SK-N-DZ (cell line): ENCODE measurements around the gene TK2.
"Not testable (repeated sequence)": the region's sequence is repeated elsewhere in the genome, so short reads cannot be mapped to it uniquely, and the experiment has no call there.

Experiments used
- DNase-seq: peaks from one replicate; pipeline ENCODE4 v3.0.0-alpha.2; 2015; ENCODE audit warnings: low spot score

Gene TK2

GRCh38 chr16:66508248-66508913 lies 41.5 kb downstream of the TK2 start:
- DNase-seq = no peak

- DNase-seq = no peak
Measured at GRCh38 chr16:66507731-66508239, 42.1 kb downstream of the TK2 start.

GRCh38 chr16:66503612-66504011 lies 46.3 kb downstream of the TK2 start:
- no peak for DNase-seq

GRCh38 chr16:66503030-66503429 lies 46.9 kb downstream of the TK2 start:
- no peak for DNase-seq

DNA sequence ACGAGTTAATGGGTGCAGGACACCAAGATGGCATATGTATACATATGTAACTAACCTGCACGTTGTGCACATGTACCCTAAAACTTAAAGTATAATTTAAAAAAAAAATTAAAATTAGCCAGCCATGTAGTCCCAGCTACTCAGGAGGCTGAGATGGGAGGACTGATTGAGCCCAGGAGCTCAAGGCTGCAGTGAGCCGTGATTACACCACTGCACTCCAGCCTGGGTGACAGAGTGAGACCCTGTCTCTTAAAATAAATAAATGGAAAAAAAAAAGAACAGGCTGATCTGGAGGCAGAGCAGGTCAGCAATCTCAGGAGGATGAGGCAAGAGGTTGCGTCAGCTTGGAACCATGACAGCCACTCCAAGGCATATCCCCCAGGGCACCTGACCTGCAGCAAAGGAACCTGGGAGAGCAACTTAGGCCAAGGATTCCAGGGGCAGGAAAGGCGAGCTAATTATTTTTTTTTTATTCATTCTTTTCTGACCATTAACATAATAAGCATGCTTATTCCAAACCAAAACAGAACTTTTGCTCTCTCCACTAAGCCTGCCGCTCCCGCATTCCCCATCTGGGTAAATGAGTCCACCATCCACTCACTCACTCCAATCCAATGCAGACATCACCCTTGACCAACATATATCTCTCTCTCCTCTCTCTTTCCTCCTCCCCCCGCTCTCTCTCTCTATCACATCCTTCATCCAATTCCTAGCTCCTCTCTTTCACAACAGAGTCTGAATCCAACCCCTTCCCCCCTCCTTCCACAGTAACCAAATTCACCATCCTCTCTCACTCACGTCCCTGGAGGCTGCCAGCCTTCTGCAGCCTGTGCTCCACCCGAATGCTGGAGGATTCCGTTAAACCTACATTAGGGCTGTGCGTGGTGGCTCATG lies 47.7 kb downstream of the TK2 start:
- no peak for DNase-seq

GRCh38 chr16:66501563-66501962 lies 48.4 kb downstream of the TK2 start:
- DNase-seq = not testable (repeated sequence)

DNA sequence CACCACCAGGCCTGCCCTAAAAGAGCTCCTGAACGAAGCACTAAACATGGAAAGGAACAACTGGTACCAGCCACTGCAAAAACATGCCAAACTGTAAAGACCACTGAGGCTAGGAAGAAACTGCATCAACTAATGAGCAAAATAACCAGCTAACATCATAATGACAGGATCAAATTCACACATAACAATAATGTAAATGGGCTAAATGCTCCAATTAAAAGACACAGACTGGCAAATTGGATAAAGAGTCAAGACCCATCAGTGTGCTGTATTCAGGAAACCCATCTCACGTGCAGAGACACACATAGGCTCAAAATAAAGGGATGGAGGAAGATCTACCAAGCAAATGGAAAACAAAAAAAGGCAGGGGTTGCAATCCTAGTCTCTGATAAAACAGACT lies 52.0 kb downstream of the TK2 start:
- not testable (repeated sequence) for DNase-seq

DNA sequence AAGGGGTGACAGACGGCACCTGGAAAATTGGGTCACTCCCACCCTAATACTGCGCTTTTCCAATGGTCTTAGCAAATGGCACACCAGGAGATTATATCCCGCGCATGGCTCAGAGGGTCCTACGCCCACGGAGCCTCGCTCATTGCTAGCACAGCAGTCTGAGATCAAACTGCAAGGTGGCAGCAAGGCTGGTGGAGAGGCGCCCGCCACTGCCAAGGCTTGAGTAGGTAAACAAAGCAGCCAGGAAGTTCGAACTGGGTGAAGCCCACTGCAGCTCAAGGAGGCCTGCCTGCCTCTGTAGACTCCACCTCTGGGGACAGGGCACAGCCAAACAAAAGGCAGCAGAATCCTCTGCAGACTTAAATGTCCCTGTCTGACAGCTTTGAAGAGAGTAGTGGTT lies 53.7 kb downstream of the TK2 start:
- DNase-seq = not testable (repeated sequence)

- no peak for DNase-seq
Measured at GRCh38 chr16:66495440-66495839, 54.5 kb downstream of the TK2 start.

GRCh38 chr16:66494916-66495315 lies 55.0 kb downstream of the TK2 start:
- DNase-seq = no peak

DNA sequence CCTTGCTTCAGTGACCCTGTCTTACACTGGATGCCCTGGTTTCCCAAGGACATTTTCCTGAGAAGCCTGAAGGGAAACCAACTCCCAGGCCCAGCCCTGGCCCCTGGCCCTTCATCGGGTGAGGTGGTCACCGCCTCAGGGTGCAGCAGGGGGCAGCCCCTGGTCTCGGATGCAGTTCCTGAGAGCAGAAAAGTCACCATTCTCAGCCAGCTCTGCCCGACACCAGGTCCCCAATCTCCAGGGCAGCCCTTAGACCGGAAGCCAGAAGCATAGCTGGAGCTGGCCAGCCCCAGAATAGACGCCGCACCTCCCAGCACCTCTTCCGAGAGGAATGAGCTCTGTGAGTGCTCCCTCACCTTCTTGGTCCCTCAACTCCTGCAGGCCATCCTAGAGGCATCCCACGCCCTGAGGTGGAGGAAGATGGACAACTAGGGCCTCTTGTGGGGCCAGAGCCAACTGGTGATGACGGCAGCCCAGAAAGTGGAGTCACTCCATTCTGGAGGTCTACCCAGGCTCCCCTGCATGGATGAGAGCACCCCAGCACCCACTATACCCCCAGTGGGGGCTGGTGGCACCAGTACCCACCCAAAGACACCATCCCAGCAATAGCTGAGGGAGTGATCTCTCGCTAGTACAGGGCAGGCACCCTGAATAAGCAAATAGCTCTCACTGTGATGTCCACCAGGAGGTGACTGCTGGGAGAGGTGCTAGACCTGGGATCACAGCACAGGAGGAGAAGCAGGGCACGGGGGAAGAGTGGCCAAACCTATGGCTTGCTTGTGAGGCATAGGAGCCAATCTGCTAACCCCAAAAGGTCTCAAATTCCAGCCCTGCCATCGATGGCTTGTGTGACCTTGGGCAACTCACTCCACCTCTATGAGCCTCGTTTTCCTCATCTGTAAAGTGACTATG lies 56.2 kb downstream of the TK2 start:
- no peak for DNase-seq

DNA sequence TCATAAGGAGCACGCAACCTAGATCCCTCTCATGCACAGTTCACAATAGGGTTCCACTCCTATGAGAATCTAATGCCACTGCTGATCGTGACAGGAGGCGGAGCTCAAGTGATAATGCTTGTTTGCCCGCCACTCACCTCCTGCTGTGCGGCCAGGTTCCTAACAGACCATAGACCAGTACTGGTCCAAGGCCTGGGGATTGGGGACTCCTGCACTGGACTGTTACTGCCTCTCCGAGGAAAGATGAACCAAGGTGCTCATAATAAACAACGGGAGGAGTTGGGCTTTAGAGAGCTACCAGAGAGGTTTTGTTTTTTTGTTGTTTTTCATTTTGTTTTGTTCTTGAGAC lies 58.2 kb downstream of the TK2 start:
- no peak for DNase-seq

DNA sequence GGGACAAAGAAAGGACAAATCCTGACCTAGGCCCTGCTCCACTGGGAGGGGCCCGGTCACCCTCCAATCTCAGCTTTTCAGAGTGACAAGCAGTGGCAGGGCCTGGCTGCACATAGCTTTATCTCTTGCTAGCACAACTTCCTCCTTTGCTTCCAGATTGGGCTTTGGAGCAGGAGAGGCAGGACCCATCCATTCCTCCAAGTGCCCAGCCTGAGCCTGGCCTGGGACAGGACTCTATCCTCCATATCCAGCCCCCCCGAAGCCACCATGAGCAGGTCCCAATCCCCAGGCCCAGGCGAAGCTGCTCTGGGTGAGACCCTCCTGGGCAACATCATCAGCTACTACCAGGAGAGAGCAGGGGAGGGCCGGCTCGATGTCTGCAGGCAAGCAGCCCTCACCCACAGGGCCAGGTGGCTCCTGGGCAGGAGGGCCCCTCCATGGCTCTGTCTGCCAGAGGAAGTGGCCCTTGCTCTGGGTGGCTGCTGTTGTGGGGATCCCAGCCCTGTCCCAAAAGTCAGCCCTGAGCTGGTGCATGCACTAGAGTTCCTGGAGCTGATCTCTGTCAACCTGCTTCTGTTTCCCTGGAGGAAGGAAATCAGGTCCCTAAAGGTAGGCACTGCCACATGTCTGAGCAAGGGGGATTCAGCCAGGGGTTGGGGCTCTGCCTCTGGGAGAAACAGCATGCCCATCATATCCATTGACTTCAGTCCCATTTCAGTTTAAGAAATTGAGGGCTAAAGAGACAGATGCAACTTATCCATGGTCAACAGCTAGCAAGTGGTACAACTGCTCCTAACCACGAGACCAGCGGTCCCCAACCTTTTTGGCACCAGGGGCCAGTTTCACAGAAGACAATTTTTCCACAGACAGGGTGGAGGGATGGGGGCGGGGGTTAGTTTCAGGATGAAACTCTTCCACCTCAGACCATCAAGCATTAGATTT lies 58.9 kb downstream of the TK2 start:
- DNase-seq = no peak

DNA sequence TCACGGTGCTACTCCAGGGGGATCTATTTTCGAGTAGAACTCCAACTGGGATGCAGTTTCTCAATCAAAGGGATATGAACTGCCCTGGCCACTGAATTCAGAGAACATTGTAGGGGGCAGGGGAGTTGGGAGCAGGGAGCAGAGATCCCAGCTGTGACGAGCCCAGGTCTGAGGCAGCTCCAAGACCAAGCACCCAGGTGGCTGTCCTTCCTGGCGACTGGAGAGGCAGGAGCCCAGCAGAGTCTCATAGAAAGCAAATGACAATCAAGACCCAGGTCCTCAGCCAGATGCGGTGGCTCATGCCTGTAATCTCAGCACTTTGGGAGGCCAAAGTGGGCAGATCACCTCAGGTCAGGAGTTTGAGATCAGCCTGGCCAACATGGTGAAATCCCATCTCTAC lies 60.1 kb downstream of the TK2 start:
- DNase-seq = no peak

DNA sequence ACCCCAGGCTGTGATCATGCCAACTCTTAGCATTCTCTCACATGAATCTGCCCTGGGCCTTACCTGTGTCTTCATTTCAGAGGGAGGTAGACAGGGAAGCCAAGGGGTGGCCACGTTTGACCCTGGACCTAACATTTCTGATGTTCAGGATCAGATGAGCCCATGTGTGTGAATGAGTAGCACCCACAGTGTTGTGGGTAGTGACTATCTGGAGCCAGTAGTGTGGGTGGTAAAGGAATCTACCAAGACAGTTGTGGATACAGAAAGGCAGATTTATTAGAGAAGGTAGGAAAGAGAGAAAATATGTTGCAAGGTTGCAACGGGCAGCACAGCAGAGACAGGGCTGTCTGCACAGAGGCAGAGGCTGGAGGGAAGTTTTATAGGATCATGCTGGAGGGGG lies 60.5 kb downstream of the TK2 start:
- no peak for DNase-seq

DNA sequence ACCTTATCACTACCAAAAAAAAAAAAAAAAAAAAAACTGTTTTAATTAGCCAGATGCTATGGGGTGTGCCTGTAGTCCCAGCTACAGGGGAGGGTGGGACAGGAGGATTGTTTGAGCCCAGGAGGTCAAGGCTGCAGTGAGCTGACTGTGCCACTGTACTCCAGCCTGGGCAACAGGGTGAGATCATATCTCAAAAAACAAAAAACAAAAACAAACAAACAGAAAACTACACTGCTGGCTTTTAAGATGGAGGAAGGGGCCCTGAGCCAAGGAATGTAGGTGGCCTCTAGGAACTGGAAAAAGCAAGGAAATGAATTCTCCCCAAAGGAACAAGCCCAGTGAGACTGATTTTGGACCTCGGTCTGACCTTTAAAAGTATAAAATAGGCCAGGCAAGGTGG lies 61.4 kb downstream of the TK2 start:
- no peak for DNase-seq

- DNase-seq = no peak
Measured at GRCh38 chr16:66487580-66488275, 62.2 kb downstream of the TK2 start.

- DNase-seq = no peak
Measured at GRCh38 chr16:66486773-66487579, 62.9 kb downstream of the TK2 start.

DNA sequence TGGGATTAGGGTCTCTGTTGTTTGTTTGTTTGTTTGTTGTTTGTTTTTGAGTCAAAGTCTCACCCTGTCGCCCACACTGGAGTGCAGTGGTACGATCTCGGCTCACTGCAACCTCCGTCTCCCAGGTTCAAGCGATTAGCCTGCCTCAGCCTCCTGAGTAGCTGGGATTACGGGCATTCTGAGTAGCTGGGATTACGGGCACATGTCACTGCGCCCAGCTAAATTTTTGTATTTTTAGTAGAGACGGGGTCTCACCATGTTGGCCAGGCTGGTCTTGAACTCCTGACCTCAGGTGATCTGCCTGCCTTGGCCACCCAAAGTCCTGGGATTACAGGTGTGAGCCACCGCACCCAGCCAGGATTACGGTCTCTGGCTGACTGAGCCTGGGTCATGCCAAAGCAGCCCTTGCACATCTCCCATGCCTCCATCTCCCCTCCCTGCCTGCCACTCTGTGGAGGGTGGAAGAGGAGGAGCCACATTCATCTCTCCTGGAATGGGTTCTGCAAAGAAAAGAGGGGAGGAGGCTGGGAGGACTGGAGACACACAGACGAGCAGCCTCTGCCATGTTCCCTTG lies 63.6 kb downstream of the TK2 start:
- DNase-seq = no peak
